HG03025 (cell line): Measurements from ENCODE around the gene C19orf38.
"Not testable (repeated sequence)": the region's sequence is repeated elsewhere in the genome, so short reads cannot be mapped to it uniquely, and the experiment has no call there.

Experiments used
- ATAC-seq: cut with Tn5 transposase; IDR thresholded peaks from one replicate; pipeline ENCODE4 v1.9.1; 2021; ENCODE audit warnings: mild to moderate bottlenecking, moderate library complexity; ENCODE audit not compliant: unreplicated experiment, low FRiP score

Gene C19orf38

DNA sequence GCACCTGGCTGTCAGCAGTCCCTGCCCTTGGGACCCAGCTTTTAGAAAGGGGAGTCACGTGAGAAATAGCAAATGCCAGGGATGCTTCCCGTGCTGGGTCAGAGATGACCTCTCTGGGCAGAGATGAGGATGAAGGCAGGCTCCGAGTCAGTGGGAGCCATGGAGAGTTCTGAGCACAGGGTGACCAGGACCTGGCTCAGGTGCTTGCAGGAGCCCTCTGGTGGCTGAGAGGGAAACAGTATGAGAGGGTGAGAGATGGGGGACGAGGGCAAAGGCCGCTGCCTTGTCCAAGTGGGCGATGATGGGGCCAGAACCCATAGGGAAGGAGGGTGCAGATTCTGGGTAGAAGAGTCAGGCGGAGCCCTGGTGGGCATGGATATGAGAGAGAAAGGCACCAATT, 28.0 kb upstream of the C19orf38 start:
- no peak for ATAC-seq

DNA sequence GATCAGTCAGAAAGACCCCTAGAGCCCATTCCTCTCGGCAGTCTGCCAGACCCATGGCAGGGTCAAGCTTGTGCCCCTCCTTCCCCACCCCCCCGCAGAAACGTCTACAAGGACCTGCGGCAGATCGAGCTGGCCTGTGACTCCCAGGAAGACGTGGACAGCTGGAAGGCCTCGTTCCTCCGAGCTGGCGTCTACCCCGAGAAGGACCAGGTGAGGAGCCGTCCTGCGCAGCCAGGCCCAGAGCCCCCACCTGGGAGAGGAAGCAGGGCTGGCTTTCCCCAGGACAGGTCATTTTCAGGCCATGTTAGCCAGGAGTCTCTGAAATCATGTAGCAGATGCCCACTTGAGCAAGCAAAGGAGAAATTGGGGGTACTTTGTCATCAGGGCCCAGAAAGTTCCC, 24.5 kb upstream of the C19orf38 start:
- no peak for ATAC-seq

DNA sequence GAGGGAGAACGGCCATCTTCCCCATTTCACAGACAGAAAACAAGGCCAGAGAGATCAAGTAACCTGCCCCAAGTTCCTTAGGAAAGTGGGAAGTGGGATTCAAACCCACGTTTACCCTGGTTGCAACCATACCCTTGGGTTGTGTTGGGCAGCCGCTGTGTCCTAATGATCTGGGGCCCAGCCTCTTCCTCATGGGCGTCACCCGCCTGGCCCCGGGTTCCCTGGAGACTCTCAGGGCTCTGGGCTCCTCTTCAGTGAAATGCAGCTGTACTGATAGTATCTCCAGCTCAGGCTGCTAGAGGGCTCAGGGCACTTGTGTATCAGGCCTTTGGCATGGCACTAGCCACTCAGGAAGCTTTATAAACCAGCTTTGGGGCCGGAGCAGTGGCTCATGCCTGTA, 22.0 kb upstream of the C19orf38 start:
- ATAC-seq: no peak

DNA sequence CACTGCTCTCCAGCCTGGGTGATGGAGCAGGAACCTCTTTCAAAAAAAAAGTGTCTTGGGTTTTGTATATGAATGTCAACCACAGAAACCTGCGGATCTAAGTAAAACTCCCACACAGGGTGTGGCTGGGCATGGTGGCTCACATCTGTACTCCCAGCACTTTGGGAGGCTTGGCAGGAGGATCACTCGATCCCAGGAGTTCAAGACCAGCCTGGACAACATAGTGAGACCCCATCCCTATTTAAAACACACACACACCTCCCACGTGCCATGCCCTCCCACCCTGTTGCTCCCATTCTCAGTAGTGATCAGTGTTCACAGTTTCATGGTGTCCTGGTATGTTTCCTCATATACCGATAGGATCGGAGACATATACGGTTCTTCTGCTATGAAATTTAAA, 21.4 kb upstream of the C19orf38 start:
- ATAC-seq: no peak

DNA sequence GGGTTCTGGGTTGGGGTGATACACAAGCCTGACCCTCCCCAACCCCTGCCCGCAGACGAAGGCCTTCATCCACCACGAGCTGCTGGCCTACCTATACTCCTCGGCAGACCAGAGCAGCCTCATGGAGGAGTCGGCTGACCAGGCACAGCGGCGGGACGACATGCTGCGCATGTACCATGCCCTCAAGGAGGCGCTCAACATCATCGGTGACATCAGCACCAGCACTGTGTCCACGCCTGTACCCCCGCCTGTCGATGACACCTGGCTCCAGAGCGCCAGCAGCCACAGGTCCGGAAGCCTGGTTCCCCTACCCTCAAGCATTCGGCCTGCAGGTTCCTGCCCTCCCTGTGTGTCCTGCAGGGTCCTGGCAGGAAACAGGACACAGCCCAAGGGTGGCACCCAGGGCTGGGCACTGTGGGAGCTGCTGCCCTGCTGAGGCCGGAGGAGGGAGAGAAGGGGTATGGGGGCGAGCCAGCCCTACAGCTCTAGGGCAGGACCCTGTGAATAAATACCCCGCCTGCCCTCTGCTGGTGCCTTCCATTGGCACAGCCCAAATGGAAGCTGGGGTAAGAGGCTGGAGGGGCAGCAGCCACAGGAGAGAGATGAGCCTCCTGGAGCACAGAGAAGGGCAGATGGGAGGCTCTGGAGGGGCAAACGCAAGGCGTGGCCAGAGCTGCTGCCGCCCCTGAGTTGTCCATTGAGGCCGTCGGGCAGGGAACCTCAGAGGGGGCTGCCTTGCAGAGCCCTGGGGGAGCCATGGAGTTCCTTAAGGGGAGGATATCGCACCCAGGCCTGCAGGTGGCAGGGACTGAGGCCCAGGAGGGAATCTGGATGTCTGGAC, 19.0 kb upstream of the C19orf38 start:
- ATAC-seq: no peak

DNA sequence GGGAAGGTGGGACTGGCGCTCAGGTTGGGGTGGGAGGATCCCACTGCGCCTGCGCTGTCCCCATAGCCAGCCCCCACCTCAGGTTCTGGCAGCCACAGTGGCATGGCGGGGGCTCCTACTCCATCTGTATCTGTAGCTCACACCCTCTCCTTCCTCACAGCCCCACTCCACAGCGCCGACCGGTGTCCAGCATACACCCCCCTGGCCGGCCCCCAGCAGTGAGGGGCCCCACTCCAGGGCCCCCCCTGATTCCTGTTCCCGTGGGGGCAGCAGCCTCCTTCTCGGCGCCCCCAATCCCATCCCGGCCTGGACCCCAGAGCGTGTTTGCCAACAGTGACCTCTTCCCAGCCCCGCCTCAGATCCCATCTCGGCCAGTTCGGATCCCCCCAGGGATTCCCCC, 18.2 kb upstream of the C19orf38 start:
- no peak for ATAC-seq

DNA sequence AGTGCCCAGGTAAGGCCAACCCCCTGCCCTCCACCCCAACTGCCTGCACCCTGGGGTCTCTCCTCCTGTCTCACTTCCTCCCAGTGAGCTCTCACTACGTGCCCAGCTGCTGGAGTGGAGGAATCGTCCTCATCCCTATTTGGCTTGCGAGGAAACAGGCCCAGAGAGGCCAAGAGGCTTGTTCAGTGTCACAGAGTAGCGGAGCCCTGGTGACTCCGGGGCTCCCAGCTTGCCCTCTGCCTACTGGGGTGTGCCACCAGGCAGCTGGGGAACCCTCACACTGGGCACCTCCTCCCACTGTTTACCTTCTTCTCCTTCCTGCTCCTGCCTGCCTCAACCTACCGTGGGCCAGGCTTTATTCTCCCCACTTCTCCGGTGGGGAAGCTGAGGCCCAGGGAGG, 17.8 kb upstream of the C19orf38 start:
- ATAC-seq: no peak

DNA sequence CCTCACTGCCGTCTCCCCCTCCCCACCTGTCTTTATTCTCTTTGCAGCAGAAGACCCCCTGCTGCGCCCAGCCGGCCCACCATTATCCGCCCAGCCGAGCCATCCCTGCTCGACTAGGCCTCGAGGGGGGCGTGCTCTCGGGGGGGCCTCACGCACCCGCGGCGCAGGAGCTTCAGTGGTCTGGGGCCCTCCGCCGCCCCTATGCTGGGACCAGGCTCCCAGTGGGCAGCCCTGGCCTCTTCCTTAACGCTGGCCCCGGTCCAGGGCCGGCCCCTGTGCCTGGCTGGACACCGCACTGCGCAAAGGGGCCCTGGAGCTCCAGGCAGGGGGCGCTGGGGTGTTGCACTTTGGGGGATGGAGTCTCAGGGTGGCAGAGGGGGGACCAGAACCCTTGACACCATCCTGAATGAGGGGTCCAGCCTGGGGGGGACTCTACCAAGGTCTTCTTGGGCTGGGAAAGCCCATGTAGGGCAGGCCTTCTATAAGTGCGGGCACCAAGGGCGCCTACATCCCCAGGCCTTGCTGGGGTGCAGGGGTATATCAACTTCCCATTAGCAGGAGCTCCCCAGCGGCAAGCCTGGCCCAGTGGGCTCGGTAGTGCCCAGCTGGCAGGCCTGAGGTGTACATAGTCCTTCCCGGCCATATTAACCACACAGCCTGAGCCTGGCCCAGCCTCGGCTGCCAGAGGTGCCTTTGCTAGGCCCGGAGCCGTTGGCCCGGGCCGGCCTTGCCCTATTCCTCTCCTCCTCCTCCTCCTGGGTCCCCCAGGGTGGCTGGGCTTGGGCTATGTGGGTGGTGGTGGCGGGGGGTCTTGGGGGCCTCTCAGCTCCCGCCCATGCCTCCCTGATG, 17.1 kb upstream of the C19orf38 start:
- no peak for ATAC-seq

DNA sequence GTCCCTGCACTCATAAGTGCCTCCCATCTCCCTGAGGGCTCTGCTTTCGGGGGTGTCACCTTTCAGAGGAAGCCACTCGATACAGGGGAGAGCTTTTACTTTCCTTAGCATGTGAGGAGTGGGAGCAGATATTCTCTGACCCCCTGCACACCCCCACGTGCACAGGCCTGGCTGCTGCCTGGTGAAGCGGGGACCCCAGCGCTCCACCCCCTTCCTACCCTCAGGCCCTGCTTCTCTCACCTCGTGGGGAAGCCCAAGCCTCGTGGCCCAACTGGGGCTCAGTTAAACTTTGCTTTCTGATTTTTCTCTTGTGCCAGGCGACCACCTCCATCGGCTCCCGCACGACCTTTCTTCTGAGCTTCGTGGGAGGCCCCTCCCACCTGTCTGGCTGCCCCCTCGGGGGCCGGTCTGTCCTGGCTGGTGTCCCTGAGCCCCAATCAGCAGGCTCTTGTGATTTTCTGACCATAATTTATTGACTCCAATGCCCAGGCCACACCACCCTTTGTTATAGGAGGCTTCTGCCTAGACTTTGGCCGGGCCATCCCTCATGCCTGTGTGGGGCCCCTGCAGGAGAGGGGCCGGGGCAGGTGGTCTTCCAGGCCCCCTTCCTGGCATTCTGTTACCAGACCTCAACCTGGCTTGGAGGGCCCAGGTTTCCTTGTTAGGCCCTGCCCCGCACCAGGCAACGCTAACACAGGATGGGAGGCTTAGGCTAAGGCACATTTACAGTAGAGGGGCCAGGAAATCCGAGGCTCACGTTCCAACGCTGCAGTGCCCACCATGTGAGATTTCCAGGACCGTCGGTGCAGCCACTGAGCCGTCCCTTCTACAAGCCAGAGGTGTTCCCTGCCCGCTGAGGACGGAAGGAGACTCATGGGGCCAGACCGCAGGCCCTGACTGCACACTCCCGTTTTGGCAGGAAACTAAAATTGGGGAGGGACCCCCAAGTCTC, 16.0 kb upstream of the C19orf38 start:
- no peak for ATAC-seq

DNA sequence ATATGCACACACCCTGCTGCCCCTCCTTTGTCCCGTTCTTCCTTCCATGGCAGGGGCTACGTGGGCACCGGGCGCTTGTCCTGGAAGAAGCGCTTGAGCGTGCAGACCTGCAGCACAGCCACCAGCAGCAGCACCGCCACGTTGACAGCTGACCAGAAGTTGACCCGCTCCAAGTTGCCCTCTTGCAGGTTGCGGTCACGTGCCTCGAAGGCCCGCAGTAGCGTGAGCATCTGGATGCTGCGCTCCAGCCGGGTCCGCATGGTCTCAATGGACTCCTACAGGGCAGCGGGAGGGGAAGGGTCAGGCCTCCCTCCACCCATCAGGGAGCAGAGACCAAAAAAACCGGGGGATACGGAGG, 15.3 kb upstream of the C19orf38 start:
- no peak for ATAC-seq

DNA sequence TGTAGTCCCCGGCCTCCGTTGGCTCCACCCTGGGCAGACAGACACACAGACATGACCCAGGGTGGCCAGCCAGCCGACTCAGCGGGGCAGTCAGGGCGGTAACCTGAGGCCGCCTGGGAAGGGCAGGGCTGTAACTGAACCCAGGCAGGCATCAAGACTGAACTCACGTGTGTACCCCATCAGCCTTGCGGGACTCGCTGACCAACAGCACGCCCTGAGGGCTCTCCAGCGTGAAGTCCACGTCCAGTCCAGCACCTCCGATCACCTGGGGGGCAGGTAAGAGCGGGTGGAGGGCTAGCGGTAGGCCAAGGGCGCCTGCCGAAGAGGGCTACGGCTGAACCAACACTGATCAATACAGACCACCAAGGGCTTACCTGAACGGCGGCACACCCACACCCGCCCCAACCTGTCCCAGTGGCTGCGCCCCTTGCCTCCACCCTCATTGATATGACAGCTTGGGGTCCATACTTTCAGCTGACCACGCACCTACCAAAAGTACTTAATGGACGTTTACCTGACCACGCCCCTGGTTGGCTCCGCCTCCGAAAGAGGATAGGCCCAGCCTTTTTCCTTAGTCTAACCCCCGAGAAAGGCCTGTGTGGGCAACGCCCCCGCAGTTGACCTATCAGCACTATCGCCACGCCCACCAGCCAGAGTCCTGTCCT, 13.0 kb upstream of the C19orf38 start:
- no peak for ATAC-seq

DNA sequence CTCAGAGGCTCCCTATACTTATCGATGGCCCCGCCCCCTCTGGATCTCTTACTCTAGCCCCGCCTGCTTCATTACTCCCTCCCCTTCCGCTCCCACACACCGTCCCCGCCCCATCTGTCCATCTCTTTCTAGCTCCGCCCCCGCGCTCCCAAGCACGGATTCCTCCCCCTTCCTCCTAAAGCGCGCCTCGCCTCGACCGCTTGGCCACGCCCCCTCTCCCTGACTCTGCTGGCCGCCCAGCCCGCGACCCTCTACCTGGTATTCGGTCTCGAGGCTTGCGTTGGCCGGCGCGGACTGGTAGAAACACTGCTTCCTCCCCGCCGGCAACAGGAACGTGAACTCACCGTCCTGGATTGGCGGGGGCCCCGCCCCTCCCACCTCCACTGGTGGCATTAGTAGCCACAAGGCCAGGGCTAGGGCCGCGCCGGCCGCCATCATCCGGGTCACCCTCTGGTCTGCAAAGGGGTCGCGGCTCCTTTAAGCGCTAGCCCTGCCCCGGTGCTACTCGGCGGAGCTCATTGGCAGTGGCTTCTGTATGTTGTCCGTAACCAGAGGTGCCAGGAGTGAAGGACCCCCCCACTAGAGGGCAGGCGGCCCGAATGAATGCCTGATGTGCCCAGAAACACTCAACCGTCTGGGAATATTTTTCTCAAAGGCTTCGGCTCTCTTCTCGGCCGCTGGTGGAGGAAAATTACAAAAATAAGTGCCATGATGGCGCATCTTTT, 12.3 kb upstream of the C19orf38 start, which contains the start of gene TMED1:
TMED1 (minus strand) TSS at position 459 of the 725 bp plus-strand sequence; CDS start at position 438, 21 bp downstream.
- ATAC-seq: peak; percentile 57

DNA sequence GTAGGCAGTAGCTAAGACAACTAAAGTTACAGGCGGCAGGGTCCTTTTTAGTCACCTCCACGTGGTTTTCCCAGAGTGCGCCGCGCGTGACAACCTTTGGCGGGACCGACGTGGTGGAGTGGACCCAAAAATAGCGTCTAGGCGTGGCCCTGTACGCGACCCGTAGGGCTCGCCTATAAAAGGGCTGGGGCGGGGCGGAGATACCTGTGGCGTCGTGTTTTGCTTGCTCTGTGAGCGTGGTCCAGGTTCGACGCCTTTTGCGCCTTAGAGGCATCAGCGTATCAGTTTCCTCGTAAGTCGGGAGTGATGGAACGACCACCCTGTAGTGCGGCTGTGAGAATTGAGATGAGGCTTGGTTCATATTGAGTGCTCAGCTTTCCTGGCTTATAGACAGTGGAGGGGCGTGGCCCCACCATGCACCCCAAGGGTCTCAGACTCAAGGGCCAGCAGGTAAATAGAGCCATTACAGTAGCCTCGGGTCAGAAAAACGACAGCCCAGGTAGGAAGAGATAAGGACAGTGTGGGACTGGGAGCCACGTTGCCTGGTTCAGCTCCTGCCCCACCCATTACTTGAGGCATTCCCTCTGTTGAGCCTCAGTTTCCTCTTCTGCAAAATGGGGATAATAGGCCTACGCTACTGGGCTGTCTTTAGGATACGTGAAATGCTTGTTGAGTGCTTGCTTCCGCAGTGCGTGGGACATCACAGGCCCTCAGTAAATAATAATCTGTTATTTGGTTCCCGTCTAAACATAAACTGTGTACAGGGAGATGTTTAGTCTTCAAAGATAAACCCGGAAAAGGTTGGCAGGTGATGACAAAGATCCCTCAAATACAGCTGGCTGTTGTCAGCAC, 11.5 kb upstream of the C19orf38 start:
- ATAC-seq: no peak

DNA sequence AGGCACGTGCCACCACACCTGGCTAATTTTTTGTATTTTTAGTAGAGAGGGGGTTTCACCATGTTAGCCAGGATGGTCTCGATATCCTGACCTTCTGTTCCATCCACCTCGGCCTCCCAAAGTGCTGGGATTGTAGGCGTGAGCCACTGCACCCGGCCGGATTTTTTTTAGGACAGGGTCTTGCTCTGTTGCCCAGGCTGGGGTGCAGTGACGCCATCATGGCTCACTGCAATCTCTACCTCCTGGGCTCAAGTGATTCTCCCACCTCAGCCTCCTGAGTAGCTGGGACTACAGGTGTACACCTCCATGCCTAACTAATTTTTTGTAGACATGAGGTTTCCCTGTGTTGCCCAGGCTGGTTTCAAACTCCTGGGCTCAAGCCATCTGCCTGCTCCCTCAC, 10.6 kb upstream of the C19orf38 start:
- not testable (repeated sequence) for ATAC-seq

DNA sequence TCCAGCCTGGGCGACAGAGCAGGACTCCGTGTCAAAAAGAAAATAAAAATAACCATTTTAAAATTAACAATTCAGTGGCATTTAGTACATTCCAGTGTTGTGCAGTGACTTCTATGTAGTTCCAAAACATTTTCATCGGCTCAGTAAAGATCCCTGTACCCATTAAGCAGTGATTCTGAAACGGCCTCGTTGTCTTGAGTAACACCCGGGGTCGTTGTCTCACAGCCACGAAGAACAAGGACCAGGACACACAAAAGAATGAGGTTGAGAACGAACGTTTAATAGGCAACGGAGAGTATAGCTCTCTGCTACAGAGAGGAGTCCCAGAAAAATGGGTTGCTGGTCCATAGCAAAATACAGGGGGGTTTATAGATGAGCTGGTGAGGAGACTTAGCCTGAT, 9.8 kb upstream of the C19orf38 start:
- no peak for ATAC-seq

DNA sequence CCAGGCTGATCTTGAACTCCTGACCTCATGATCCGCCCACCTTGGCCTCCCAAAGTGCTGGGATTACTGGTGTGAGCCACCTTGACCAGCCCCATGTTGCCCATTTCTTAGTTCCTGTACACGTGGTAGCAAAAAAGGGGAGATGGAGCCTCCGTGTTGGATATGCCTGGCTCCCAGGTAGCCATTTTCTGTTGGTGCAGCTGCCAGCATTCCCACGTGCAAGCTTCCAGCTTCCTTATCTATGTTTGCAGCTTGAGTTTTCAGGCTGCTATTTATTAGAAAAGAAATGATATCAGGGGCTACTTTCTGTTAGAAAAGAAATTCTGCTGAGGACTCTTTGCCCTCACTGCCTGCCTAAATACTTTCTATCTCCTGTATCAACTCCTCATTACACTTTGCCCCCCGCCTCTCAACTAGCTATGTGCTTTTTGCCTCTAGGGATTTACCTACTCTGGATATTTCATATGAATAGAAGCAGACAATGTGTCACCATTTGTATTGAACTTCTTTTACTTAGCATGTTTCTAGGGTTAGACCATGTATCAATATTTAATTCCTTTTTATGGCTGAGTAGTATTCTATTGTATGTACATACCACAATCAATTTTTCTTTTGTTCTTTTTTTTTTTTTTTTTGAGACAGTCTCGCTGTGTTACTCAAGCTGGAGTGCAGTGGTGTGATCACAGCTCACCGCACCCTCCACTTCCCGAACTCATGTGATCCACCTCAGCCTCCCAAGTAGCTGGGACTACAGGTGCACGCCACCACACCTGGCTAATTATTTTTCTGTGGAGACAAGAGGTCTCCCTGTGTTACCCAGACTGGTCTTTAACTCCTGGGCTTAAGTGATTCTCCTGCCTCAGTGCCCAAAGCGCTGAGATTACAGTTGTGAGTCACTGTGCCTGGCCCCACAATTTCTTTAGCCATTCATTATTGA, 8.8 kb upstream of the C19orf38 start:
- ATAC-seq: no peak

DNA sequence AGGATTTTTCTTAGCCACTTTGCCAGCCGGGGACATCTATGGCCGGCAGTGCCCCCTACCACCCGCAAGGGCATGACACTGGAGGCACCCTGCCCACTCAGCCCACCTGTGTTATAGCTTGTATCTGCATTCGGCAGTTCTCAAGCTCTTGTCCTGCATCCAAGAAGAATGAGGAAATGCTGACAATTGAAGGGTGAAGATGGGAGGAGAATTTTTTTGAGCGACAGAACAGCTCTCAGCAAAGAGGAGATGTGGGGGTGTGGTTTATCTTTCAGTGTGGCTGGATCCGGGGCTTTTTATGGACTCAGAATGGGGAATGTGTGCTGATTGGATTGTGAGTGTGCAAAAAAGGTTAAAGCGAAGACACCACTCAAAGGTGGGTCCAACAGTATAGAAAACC, 5.4 kb upstream of the C19orf38 start:
- no peak for ATAC-seq
